BJ (cell line): ENCODE data around the gene STX11. TPM values are rescaled to one million over a fixed set of nuclear protein-coding genes. Genes with fewer than 3 reads are reported as not detected.

Source experiments
- CTCF ChIA-PET: fragments of 350-600 bp; formaldehyde crosslinking; extraction: SDS; loops from one replicate; lab custom pipeline; 2021; ENCODE audit warnings: antibody characterized with exemption, inconsistent platforms; lab: Yijun Ruan, JAX
- POLR2A ChIA-PET: fragments of 300-600 bp; sonication (Branson Sonifier 250); formaldehyde crosslinking; extraction: SDS; loops from one replicate; lab custom pipeline; 2021; ENCODE audit warnings: antibody characterized with exemption; lab: Charles Lee
- DNase-seq: peaks from one replicate; pipeline ENCODE4 v3.0.0-alpha.2; 2011; ENCODE audit warnings: low read depth
- H3K27me3 ChIP-seq: 2 replicates; pipeline ENCODE4 v1.6.0; 2011; ENCODE audit warnings: low read length; ENCODE audit not compliant: control insufficient read depth, insufficient read depth
- H3K36me3 ChIP-seq: 2 replicates; pipeline ENCODE4 v1.5.1; 2011; ENCODE audit warnings: low read length; ENCODE audit not compliant: control insufficient read depth, insufficient read depth
- H3K4me3 ChIP-seq: 2 replicates; pipeline ENCODE4 v1.5.1; 2011; ENCODE audit warnings: low read depth, mild to moderate bottlenecking, control low read depth, low read length
- CTCF ChIP-seq: IDR thresholded peaks from 2 replicates; pipeline ENCODE4 v1.5.1; 2011; ENCODE audit warnings: low read depth, mild to moderate bottlenecking, control low read depth, inconsistent platforms, low read length, moderate library complexity; ENCODE audit not compliant: insufficient read depth
- polyA plus RNA-seq: library from polyadenylated mRNA; depleted of rRNA; stranded (reverse); fragments of >200 nt; gene quantifications from 2 replicates; pipeline ENCODE4 v1.2.3, GENCODE V29; 2011

Gene STX11
- polyA plus RNA-seq, 1 experiment, result 0.90 TPM

- TF ChIP-seq CTCF, result no peak
- Histone ChIP-seq H3K4me3 (no peak overlapping the region), H3K36me3 (no peaks in the 10 kb centered on the region), H3K27me3 (no peaks in the 10 kb centered on the region)
- POLR2A ChIA-PET, result no interaction called here
- CTCF ChIA-PET, result no interaction called here
- DNase-seq, result no peak
These were observed 2.1 kb downstream of the STX11 start for GRCh38 chr6:144152334-144152900.

DNA sequence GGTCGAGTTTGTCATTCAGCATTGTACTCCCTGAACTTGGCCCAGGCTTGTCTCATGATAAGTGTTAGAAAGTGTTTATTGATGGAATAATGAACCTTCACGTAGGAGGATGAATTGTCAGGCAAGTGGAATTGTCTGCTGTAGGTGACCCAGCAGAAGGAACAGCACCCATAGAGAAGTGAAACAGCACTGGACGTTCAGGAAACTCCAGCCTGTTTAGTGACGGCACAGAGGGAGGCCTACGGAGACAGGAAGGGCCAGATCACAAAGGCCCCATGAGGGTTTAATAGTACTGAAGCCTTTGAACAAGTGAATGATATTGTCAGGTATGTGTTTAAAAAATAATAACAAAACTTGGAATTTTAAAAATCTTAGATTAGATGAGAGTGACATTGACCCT is 2.9 kb downstream of the STX11 start:
- Histone ChIP-seq H3K27me3 (no peaks in the 10 kb centered on the region), H3K36me3 (no peaks in the 10 kb centered on the region), H3K4me3 (no peak overlapping the region)
- POLR2A ChIA-PET, result no interaction called here
- no peak for DNase-seq
- no peak for TF ChIP-seq CTCF
- CTCF ChIA-PET, result no interaction called here

GRCh38 chr6:144153971-144154370 is 3.7 kb downstream of the STX11 start:
- DNase-seq, result no peak
- TF ChIP-seq CTCF, result no peak
- ChIA-PET CTCF (no interaction called here), POLR2A (no interaction called here)
- H3K27me3 ChIP-seq, result no peaks in the 10 kb centered on the region
- H3K4me3 ChIP-seq, result no peak overlapping the region
- no peaks in the 10 kb centered on the region for H3K36me3 ChIP-seq

DNA sequence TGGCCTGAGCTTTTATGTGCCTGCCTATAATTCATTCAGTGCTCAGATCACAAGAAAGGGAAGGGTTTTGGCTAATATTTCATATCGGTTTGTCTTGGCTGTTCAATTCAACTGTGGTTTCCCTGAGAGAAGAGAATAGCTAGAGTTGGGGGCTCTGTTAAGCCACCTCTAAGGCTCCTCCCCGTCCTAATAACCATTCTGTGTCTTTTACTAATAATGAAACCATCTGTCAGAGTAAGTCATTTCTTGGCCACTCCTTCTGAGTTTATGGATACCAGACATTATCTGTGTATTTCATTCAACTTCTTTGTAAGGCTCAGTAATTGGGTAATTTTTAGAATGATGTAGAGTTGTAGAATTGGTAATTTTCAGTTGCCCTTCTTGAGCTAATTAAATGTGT is 5.2 kb downstream of the STX11 start:
- Histone ChIP-seq H3K36me3 (no peaks in the 10 kb centered on the region), H3K27me3 (no peaks in the 10 kb centered on the region), H3K4me3 (no peak overlapping the region)
- TF ChIP-seq CTCF, result no peak
- POLR2A ChIA-PET, result interaction anchor here (0.6 to 0.7 kb wide), 2 partner anchors 412 to 628 kb away, joined by 3 to 22 read pairs; no protein-coding TSS in a partner anchor
- CTCF ChIA-PET, result no interaction called here
- DNase-seq, result no peak

GRCh38 chr6:144156338-144156737 is 6.0 kb downstream of the STX11 start:
- Histone ChIP-seq H3K4me3 (no peak overlapping the region), H3K27me3 (no peaks in the 10 kb centered on the region), H3K36me3 (no peaks in the 10 kb centered on the region)
- CTCF ChIA-PET, result no interaction called here
- no peak for TF ChIP-seq CTCF
- POLR2A ChIA-PET, result interaction anchor here (0.6 kb wide), 1 partner anchor 627 kb away, joined by 3 read pairs; no protein-coding TSS in a partner anchor
- no peak for DNase-seq
